HCT116 (cell line): Measurements from ENCODE around the gene UBALD2. TPM values are rescaled to one million over a fixed set of nuclear protein-coding genes. Genes with fewer than 3 reads are reported as not detected.

ENCODE experiments used
- ATAC-seq: fragments of 200-7000 bp; cut with Tn5 transposase; 2 replicates; pipeline ENCODE4 v1.9.1; 2020; ENCODE audit warnings: mild to moderate bottlenecking, moderate library complexity
- BruUV-seq: library from RNA; stranded (reverse); fragments of 400-500 nt; replicated peaks from 2 replicates; lab custom pipeline; 2021; lab: Mats Ljungman, UMichigan
- CTCF ChIA-PET: fragments of 300-600 bp; sonication (Branson Sonifier 250); formaldehyde crosslinking; loops from one replicate; lab custom pipeline; 2021; ENCODE audit warnings: antibody characterized with exemption; lab: Charles Lee
- POLR2A ChIA-PET: fragments of 300-600, 350-600 bp; sonication (Branson Sonifier 250); formaldehyde crosslinking; loops from one replicate; lab custom pipeline; 2021; ENCODE audit warnings: antibody characterized with exemption; lab: Charles Lee
- RAD21 ChIA-PET, 2 experiments: fragments of 300-600 bp; sonication (Branson Sonifier 250); formaldehyde crosslinking; loops; one replicate each; lab custom pipeline; 2023; ENCODE audit warnings: low total read pairs in 2 of 2; ENCODE audit not compliant: uncharacterized antibody in 2 of 2, unreplicated experiment in 2 of 2, low non-redundant PET in 1 of 2; lab: Charles Lee
- DNase-seq: peaks from one replicate; pipeline ENCODE4 v3.0.0-alpha.2; 2010; ENCODE audit warnings: low read depth, low spot score
- H2AFZ ChIP-seq: fragments of 200-600 bp; shearing (Covaris generic), sonication (generic); 2 replicates; pipeline ENCODE4 v1.6.1; 2017; ENCODE audit warnings: low read depth, mixed run types, mixed read lengths, antibody characterized with exemption, low read length; ENCODE audit not compliant: poor library complexity, severe bottlenecking
- H3K27ac ChIP-seq: 2 replicates; pipeline ENCODE4 v1.5.1; 2012; ENCODE audit warnings: low read depth, low read length
- H3K27me3 ChIP-seq: fragments of 200-600 bp; sonication (generic); 2 replicates; pipeline ENCODE4 v1.6.1; 2016; ENCODE audit warnings: mixed run types, low read length, mixed read lengths; ENCODE audit not compliant: insufficient read depth
- H3K36me3 ChIP-seq, 2 experiments: fragments of 200-500 bp in 1 of 2; fragments of 200-600 bp in 1 of 2; sonication (Bioruptor generic) in 1 of 2; sonication (generic) in 1 of 2; 2 replicates each; pipeline versions ENCODE4 v1.5.1 to v1.6.1; 2014 to 2016; ENCODE audit warnings: low read length in 2 of 2, inconsistent platforms in 1 of 2, mixed read lengths in 1 of 2, mixed run types in 1 of 2; ENCODE audit not compliant: insufficient read depth in 2 of 2, control insufficient read depth in 1 of 2
- H3K4me1 ChIP-seq, 2 experiments: fragments of 200-600 bp in 1 of 2; sonication (generic) in 1 of 2; 2 replicates each; pipeline versions ENCODE4 v1.5.1 to v1.6.1; 2012 to 2017; ENCODE audit warnings: low read length in 2 of 2, inconsistent platforms in 1 of 2, mild to moderate bottlenecking in 1 of 2, mixed read lengths in 1 of 2, mixed run types in 1 of 2, moderate library complexity in 1 of 2; ENCODE audit not compliant: insufficient read depth in 2 of 2, control insufficient read depth in 1 of 2
- H3K4me2 ChIP-seq: fragments of 200-600 bp; sonication (generic); 2 replicates; pipeline ENCODE4 v1.6.1; 2017; ENCODE audit warnings: mixed run types, low read length, mixed read lengths
- H3K4me3 ChIP-seq, 2 experiments: fragments of 200-600 bp in 1 of 2; sonication (generic) in 1 of 2; replicated peaks in 1 of 2; 2 replicates each; pipeline ENCODE4 v1.5.1; 2011 to 2016; ENCODE audit warnings: low read length in 2 of 2, control low read depth in 1 of 2, low read depth in 1 of 2, mild to moderate bottlenecking in 1 of 2, mixed read lengths in 1 of 2, mixed run types in 1 of 2
- H3K79me2 ChIP-seq: fragments of 200-600 bp; sonication (generic); 2 replicates; pipeline ENCODE4 v1.6.1; 2017; ENCODE audit warnings: mild to moderate bottlenecking, mixed run types, low read length, moderate library complexity, mixed read lengths; ENCODE audit not compliant: insufficient read depth
- H3K9ac ChIP-seq: fragments of 200-600 bp; sonication (generic); 2 replicates; pipeline ENCODE4 v1.6.1; 2016; ENCODE audit warnings: low read length, mixed read lengths
- H3K9me2 ChIP-seq: fragments of 200-600 bp; sonication (generic), shearing (Covaris generic); 2 replicates; pipeline ENCODE4 v1.6.1; 2017; ENCODE audit warnings: mixed run types, mild to moderate bottlenecking, moderate library complexity; ENCODE audit not compliant: insufficient read depth
- H3K9me3 ChIP-seq, 2 experiments: fragments of 200-500 bp in 1 of 2; fragments of 200-600 bp in 1 of 2; sonication (Bioruptor generic) in 1 of 2; sonication (generic) in 1 of 2; 2 replicates each; pipeline ENCODE4 v1.6.1; 2014 to 2017; ENCODE audit warnings: low read length in 2 of 2, mixed read lengths in 2 of 2, inconsistent platforms in 1 of 2, low read depth in 1 of 2, mild to moderate bottlenecking in 1 of 2, mixed run types in 1 of 2, moderate library complexity in 1 of 2; ENCODE audit not compliant: control insufficient read depth in 1 of 2, insufficient read depth in 1 of 2
- H4K20me1 ChIP-seq: fragments of 200-600 bp; sonication (generic), shearing (Covaris generic); 2 replicates; pipeline ENCODE4 v1.6.1; 2017; ENCODE audit warnings: mixed run types, mild to moderate bottlenecking, moderate library complexity; ENCODE audit not compliant: insufficient read depth
- CEBPB ChIP-seq: IDR thresholded peaks from 2 replicates; pipeline ENCODE4 v1.6.1; 2012; ENCODE audit warnings: low read depth
- EGR1 ChIP-seq: IDR thresholded peaks from 2 replicates; pipeline ENCODE4 v1.6.1; 2012; ENCODE audit warnings: low read depth
- ELF1 ChIP-seq: IDR thresholded peaks from 2 replicates; pipeline ENCODE4 v1.6.1; 2012; ENCODE audit warnings: low read depth, borderline replicate concordance
- EZH2 ChIP-seq: fragments of 200-600 bp; sonication (generic); IDR thresholded peaks from 2 replicates; pipeline ENCODE4 v1.6.1; 2017; ENCODE audit warnings: antibody characterized with exemption, mixed run types
- FOSL1 ChIP-seq: IDR thresholded peaks from 2 replicates; pipeline ENCODE4 v1.6.1; 2012; ENCODE audit warnings: low read depth
- MAX ChIP-seq: IDR thresholded peaks from 2 replicates; pipeline ENCODE4 v1.6.1; 2012
- POLR2A ChIP-seq: IDR thresholded peaks from 2 replicates; pipeline ENCODE4 v1.7.0; 2011; ENCODE audit warnings: borderline replicate concordance; ENCODE audit not compliant: insufficient read depth, insufficient read length; ENCODE audit errors: extremely low read depth
- POLR2AphosphoS5 ChIP-seq: IDR thresholded peaks from 2 replicates; pipeline ENCODE4 v1.6.1; 2011; ENCODE audit warnings: mild to moderate bottlenecking, low read depth, low read length, moderate library complexity
- REST ChIP-seq: IDR thresholded peaks from 2 replicates; pipeline ENCODE4 v1.6.1; 2012; ENCODE audit warnings: low read depth
- SIN3A ChIP-seq: IDR thresholded peaks from 2 replicates; pipeline ENCODE4 v1.6.1; 2012; ENCODE audit warnings: low read depth
- YY1 ChIP-seq: IDR thresholded peaks from 2 replicates; pipeline ENCODE4 v1.6.1; 2011; ENCODE audit warnings: low read length, low read depth, moderate library complexity, mild to moderate bottlenecking; ENCODE audit not compliant: insufficient replicate concordance; ENCODE audit errors: extremely low read depth
- ZBTB33 ChIP-seq: IDR thresholded peaks from 2 replicates; pipeline ENCODE4 v1.6.1; 2011; ENCODE audit warnings: mild to moderate bottlenecking, low read length, moderate library complexity; ENCODE audit not compliant: insufficient replicate concordance; ENCODE audit errors: extremely low read depth
- ZNF274 ChIP-seq: fragments of 200-500 bp; sonication (Bioruptor generic); IDR thresholded peaks from 2 replicates; pipeline ENCODE4 v1.6.1; 2014; ENCODE audit warnings: mild to moderate bottlenecking, low read depth, low read length, inconsistent platforms
- intact Hi-C: fragments of 100-400 bp; cut with micrococcal nuclease; formaldehyde crosslinking; loops from 2 replicates; pipeline ENCODE4 v1.10.0; 2022
- total RNA-seq: library from RNA; stranded (reverse); gene quantifications from one replicate; pipeline ENCODE4 v1.2.1, GENCODE V29; 2021; ENCODE audit not compliant: unreplicated experiment

Gene UBALD2
- total RNA-seq, 1 experiment from 2014 or later, result 94.3 TPM

- TF ChIP-seq REST, result no peak
- TF ChIP-seq ELF1, result no peak
- no peak for TF ChIP-seq EZH2
These were observed 15.5 kb downstream of the UBALD2 start (continued) for GRCh38 chr17:76280650-76281049.

- no peak overlapping the region for H3K9ac ChIP-seq
- no peak overlapping the region for H2AFZ ChIP-seq
- H3K9me2 ChIP-seq, result no peaks in the 10 kb centered on the region
- ATAC-seq (no peak), DNase-seq (no peak)
- no peaks in the 10 kb centered on the region for H3K27me3 ChIP-seq
- no peaks in the 10 kb centered on the region for H4K20me1 ChIP-seq
- TF ChIP-seq YY1 (no peak), EGR1 (no peak), POLR2AphosphoS5 (no peak), ZNF274 (no peak), SIN3A (no peak), ZBTB33 (no peak), POLR2A (no peak), MAX (no peak), FOSL1 (no peak), REST (no peak), CEBPB (no peak), ELF1 (no peak)
- H3K4me1 ChIP-seq, result peaks cover 0 to 11% of the 10 kb centered on the region in 2 experiments; a peak in 2 of 4 replicates
- intact Hi-C loops, result no loop called here
- no peak overlapping the region for H3K4me3 ChIP-seq
- H3K79me2 ChIP-seq, result no peaks in the 10 kb centered on the region
- H3K27ac ChIP-seq, result no peak overlapping the region
- no peaks in the 10 kb centered on the region for H3K9me3 ChIP-seq
- no TSS peak for BruUV-seq
- H3K4me2 ChIP-seq, result no peak overlapping the region
- ChIA-PET CTCF (interaction anchor here (4.4 to 5.1 kb wide), 2 partner anchors 18 to 159 kb away, joined by 34 to 132 read pairs; partner anchors contain the start of gene UBALD2), RAD21 (interaction anchor here in 1 of 2 experiments (0.6 kb wide), 1 partner anchor 100 kb away, joined by 4 read pairs; no protein-coding TSS in a partner anchor), POLR2A (no interaction called here)
- no peaks in the 10 kb centered on the region for H3K36me3 ChIP-seq
These were observed 16.6 kb downstream of the UBALD2 start for GRCh38 chr17:76281573-76282371.
